ENCODE measurements around the gene HSD17B11.

The HSD17B11 gene

GRCh38 chr4:87377816-87378215 lies 13.2 kb downstream of the HSD17B11 start:
- no peaks in the 10 kb centered on the region for H3K27me3 ChIP-seq (ENCODE audit: insufficient read depth, poor library complexity, severe bottlenecking)
- no peak for TF ChIP-seq GABPA (IDR thresholded peaks at IDR 0.05; ENCODE audit: low read depth)
- no peak for TF ChIP-seq REST (IDR thresholded peaks at IDR 0.05; ENCODE audit: insufficient replicate concordance, low read depth)
- no peak for TF ChIP-seq POLR2AphosphoS5 (IDR thresholded peaks at IDR 0.05; ENCODE audit: low read depth)
- no peak for TF ChIP-seq SPI1 (IDR thresholded peaks at IDR 0.05; ENCODE audit: borderline replicate concordance, low read depth)
- no peak overlapping the region for H3K27ac ChIP-seq (replicated peaks)
- no peak overlapping the region for H3K4me3 ChIP-seq (replicated peaks; ENCODE audit: insufficient read depth, low read length)
- DNase-seq (ENCODE audit: low read depth in 1 of 2, low spot score in 1 of 2) = no peak

- DNase-seq (ENCODE audit: low read depth in 1 of 2, low spot score in 1 of 2) = peak in 1 of 2 experiments; percentile 32
- no peak for TF ChIP-seq REST (IDR thresholded peaks at IDR 0.05; ENCODE audit: insufficient replicate concordance, low read depth)
- TF ChIP-seq SPI1 (IDR thresholded peaks at IDR 0.05; ENCODE audit: borderline replicate concordance, low read depth) = no peak
- TF ChIP-seq CTCF (IDR thresholded peaks at IDR 0.05; ENCODE audit: insufficient read depth, low read length) = peak; percentile 35
- TF ChIP-seq GABPA (IDR thresholded peaks at IDR 0.05; ENCODE audit: low read depth) = no peak
- Histone ChIP-seq H3K27ac (replicated peaks) (no peak overlapping the region), H3K4me3 (replicated peaks; ENCODE audit: insufficient read depth, low read length) (no peak overlapping the region), H3K27me3 (ENCODE audit: insufficient read depth, poor library complexity, severe bottlenecking) (no peaks in the 10 kb centered on the region)
Observed at GRCh38 chr4:87375719-87376291, 15.2 kb downstream of the HSD17B11 start.

GRCh38 chr4:87370068-87370467 lies 20.9 kb downstream of the HSD17B11 start:
- Histone ChIP-seq H3K27me3 (ENCODE audit: insufficient read depth, poor library complexity, severe bottlenecking) (no peaks in the 10 kb centered on the region), H3K27ac (replicated peaks) (no peak overlapping the region), H3K4me3 (replicated peaks; ENCODE audit: insufficient read depth, low read length) (no peak overlapping the region)
- DNase-seq (ENCODE audit: low read depth in 1 of 2, low spot score in 1 of 2) = no peak
- no peak for TF ChIP-seq SPI1 (IDR thresholded peaks at IDR 0.05; ENCODE audit: borderline replicate concordance, low read depth)
- TF ChIP-seq REST (IDR thresholded peaks at IDR 0.05; ENCODE audit: insufficient replicate concordance, low read depth) = no peak
- no peak for TF ChIP-seq POLR2AphosphoS5 (IDR thresholded peaks at IDR 0.05; ENCODE audit: low read depth)
- TF ChIP-seq GABPA (IDR thresholded peaks at IDR 0.05; ENCODE audit: low read depth) = no peak
- no peak for TF ChIP-seq CTCF (IDR thresholded peaks at IDR 0.05; ENCODE audit: insufficient read depth, low read length)
